CD4-positive, CD25-positive, alpha-beta regulatory T cell (primary cell): ENCODE results near the gene LSG1. TPM values are rescaled to one million over a fixed set of nuclear protein-coding genes. Genes with fewer than 3 reads are reported as not detected.
"Not testable (repeated sequence)": the region's sequence is repeated elsewhere in the genome, so short reads cannot be mapped to it uniquely, and the experiment has no call there.

Experiments used
- ATAC-seq, 2 donors: fragments of 150-1000 bp; cut with Tn5 transposase; one replicate each; pipeline ENCODE4 v1.10.0; 2021; ENCODE audit warnings: low read depth in 2 of 2, moderate number of reproducible peaks in 2 of 2, moderate library complexity in 1 of 2
- DNase-seq, 3 donors: peaks; one replicate each; pipeline versions ENCODE4 v3.0.0 to v3.0.0-alpha.2; 2012 to 2022; ENCODE audit warnings: mixed read lengths in 1 of 3
- H3K27ac ChIP-seq: one replicate; pipeline ENCODE4 v1.7.0; 2013; ENCODE audit warnings: mild to moderate bottlenecking, low read length; ENCODE audit not compliant: insufficient read depth, poor library complexity, severe bottlenecking
- H3K27me3 ChIP-seq: one replicate; pipeline ENCODE4 v1.7.0; 2013; ENCODE audit warnings: low read length; ENCODE audit not compliant: control insufficient read depth, insufficient read depth
- H3K36me3 ChIP-seq: one replicate; pipeline ENCODE4 v1.7.0; 2013; ENCODE audit warnings: mild to moderate bottlenecking, low read length, moderate library complexity; ENCODE audit not compliant: control insufficient read depth, insufficient read depth
- H3K4me1 ChIP-seq: 2 replicates; pipeline ENCODE4 v1.7.0; 2013; ENCODE audit warnings: mild to moderate bottlenecking, low read length; ENCODE audit not compliant: insufficient read depth, control insufficient read depth, poor library complexity, severe bottlenecking
- H3K4me3 ChIP-seq: one replicate; pipeline ENCODE4 v1.7.0; 2013; ENCODE audit warnings: low read depth, mild to moderate bottlenecking, low read length, moderate library complexity
- H3K9me3 ChIP-seq, 2 experiments: 1 replicate in 1 of 2; 2 replicates in 1 of 2; pipeline ENCODE4 v1.7.0; 2013; ENCODE audit warnings: low read length in 2 of 2, mild to moderate bottlenecking in 1 of 2, moderate library complexity in 1 of 2; ENCODE audit not compliant: control insufficient read depth in 2 of 2
- H3K27ac Mint-ChIP-seq, 3 donors: one replicate each; pipeline ENCODE4 v1.8.0; 2020 to 2022; ENCODE audit warnings: mild to moderate bottlenecking in 3 of 3, mixed read lengths in 3 of 3, moderate library complexity in 2 of 3
- H3K27me3 Mint-ChIP-seq: one replicate; pipeline ENCODE4 v1.8.0; 2022; ENCODE audit warnings: mild to moderate bottlenecking, mixed read lengths
- H3K36me3 Mint-ChIP-seq: one replicate; pipeline ENCODE4 v1.8.0; 2020; ENCODE audit warnings: mixed read lengths
- H3K4me1 Mint-ChIP-seq, 4 donors: one replicate each; pipeline ENCODE4 v1.8.0; 2020 to 2022; ENCODE audit warnings: mixed read lengths in 4 of 4, mild to moderate bottlenecking in 1 of 4
- H3K4me3 Mint-ChIP-seq, 4 donors: one replicate each; pipeline ENCODE4 v1.8.0; 2020 to 2022; ENCODE audit warnings: mild to moderate bottlenecking in 4 of 4, mixed read lengths in 4 of 4, moderate library complexity in 3 of 4
- H3K9me3 Mint-ChIP-seq, 7 donors: one replicate each; pipeline ENCODE4 v1.8.0; 2020 to 2022; ENCODE audit warnings: mixed read lengths in 7 of 7, mild to moderate bottlenecking in 3 of 7, moderate library complexity in 2 of 7
- polyA plus RNA-seq, 4 donors: library from polyadenylated mRNA; unstranded; fragments of 300-500 nt; fragmentation: Illumina TruSeq; gene quantifications; one replicate each; pipeline ENCODE4 v1.2.3, GENCODE V29; 2021
- total RNA-seq: library from RNA; stranded (reverse); gene quantifications from one replicate; pipeline ENCODE4 v1.2.3, GENCODE V29; 2022

The LSG1 gene
- total and polyA plus RNA-seq, 5 donors from 2014 or later, result 12.1 to 50.5 (median 21.8) TPM

GRCh38 chr3:194607592-194608389 is 64.2 kb downstream of the LSG1 start:
- ATAC-seq, result no peak
- Mint-ChIP-seq H3K4me3 (no peak overlapping the region), H3K27ac (no peak overlapping the region), H3K4me1 (no peaks in the 10 kb centered on the region), H3K9me3 (peaks cover 0 to 3% (median 0%) of the 10 kb centered on the region in 7 donors), H3K36me3 (no peaks in the 10 kb centered on the region), H3K27me3 (no peaks in the 10 kb centered on the region)
- Histone ChIP-seq H3K27me3 (no peaks in the 10 kb centered on the region), H3K36me3 (no peaks in the 10 kb centered on the region), H3K27ac (no peak overlapping the region), H3K4me1 (no peaks in the 10 kb centered on the region), H3K4me3 (no peak overlapping the region), H3K9me3 (no peaks in the 10 kb centered on the region)
- DNase-seq, result no peak

GRCh38 chr3:194606941-194607340 is 65.0 kb downstream of the LSG1 start:
- no peaks in the 10 kb centered on the region for H3K36me3 ChIP-seq
- Mint-ChIP-seq H3K36me3 (no peaks in the 10 kb centered on the region), H3K27me3 (no peaks in the 10 kb centered on the region), H3K4me1 (no peaks in the 10 kb centered on the region), H3K4me3 (no peak overlapping the region), H3K27ac (peak overlapping the region in 1 of 3 donors; percentile 64), H3K9me3 (peaks cover 0 to 3% (median 0%) of the 10 kb centered on the region in 7 donors)
- DNase-seq (no peak), ATAC-seq (no peak)
- no peaks in the 10 kb centered on the region for H3K27me3 ChIP-seq
- H3K27ac ChIP-seq, result no peak overlapping the region
- no peak overlapping the region for H3K4me3 ChIP-seq
- H3K9me3 ChIP-seq, result no peaks in the 10 kb centered on the region
- no peaks in the 10 kb centered on the region for H3K4me1 ChIP-seq

GRCh38 chr3:194606163-194606562 is 65.8 kb downstream of the LSG1 start:
- Histone ChIP-seq H3K27ac (no peak overlapping the region), H3K4me3 (no peak overlapping the region), H3K27me3 (no peaks in the 10 kb centered on the region), H3K9me3 (no peaks in the 10 kb centered on the region), H3K36me3 (no peaks in the 10 kb centered on the region), H3K4me1 (no peaks in the 10 kb centered on the region)
- H3K27me3 Mint-ChIP-seq, result no peaks in the 10 kb centered on the region
- H3K27ac Mint-ChIP-seq, result no peak overlapping the region
- no peak overlapping the region for H3K4me3 Mint-ChIP-seq
- H3K36me3 Mint-ChIP-seq, result no peaks in the 10 kb centered on the region
- H3K4me1 Mint-ChIP-seq, result no peaks in the 10 kb centered on the region
- H3K9me3 Mint-ChIP-seq, result peaks cover 0 to 3% (median 0%) of the 10 kb centered on the region in 7 donors
- ATAC-seq (no peak), DNase-seq (no peak)

GRCh38 chr3:194605314-194605713 is 66.7 kb downstream of the LSG1 start:
- ATAC-seq, H3K4me1 ChIP-seq, DNase-seq, H3K9me3 Mint-ChIP-seq, H3K4me3 ChIP-seq, H3K27me3 Mint-ChIP-seq, H3K27me3 ChIP-seq, H3K9me3 ChIP-seq, H3K4me1 Mint-ChIP-seq, H3K27ac Mint-ChIP-seq, H3K36me3 ChIP-seq, H3K27ac ChIP-seq, H3K36me3 Mint-ChIP-seq: not testable (repeated sequence)
- H3K4me3 Mint-ChIP-seq, result peak overlapping the region in 1 of 4 donors; percentile 61

GRCh38 chr3:194604837-194605236 is 67.2 kb downstream of the LSG1 start:
- Histone ChIP-seq H3K4me3 (no peak overlapping the region), H3K27me3 (no peaks in the 10 kb centered on the region), H3K9me3 (no peaks in the 10 kb centered on the region), H3K36me3 (no peaks in the 10 kb centered on the region), H3K27ac (no peak overlapping the region), H3K4me1 (no peaks in the 10 kb centered on the region)
- H3K27ac Mint-ChIP-seq, result no peak overlapping the region
- DNase-seq, result no peak
- H3K4me3 Mint-ChIP-seq, result peak overlapping the region in 1 of 4 donors; percentile 61
- no peaks in the 10 kb centered on the region for H3K27me3 Mint-ChIP-seq
- H3K9me3 Mint-ChIP-seq, result no peaks in the 10 kb centered on the region
- no peak for ATAC-seq
- no peaks in the 10 kb centered on the region for H3K36me3 Mint-ChIP-seq
- no peaks in the 10 kb centered on the region for H3K4me1 Mint-ChIP-seq

GRCh38 chr3:194604126-194604525 is 67.9 kb downstream of the LSG1 start:
- Mint-ChIP-seq H3K27me3 (no peaks in the 10 kb centered on the region), H3K4me3 (no peak overlapping the region), H3K9me3 (no peaks in the 10 kb centered on the region), H3K27ac (no peak overlapping the region), H3K36me3 (no peaks in the 10 kb centered on the region), H3K4me1 (no peaks in the 10 kb centered on the region)
- DNase-seq (no peak), ATAC-seq (no peak)
- H3K4me1 ChIP-seq, result no peaks in the 10 kb centered on the region
- no peaks in the 10 kb centered on the region for H3K36me3 ChIP-seq
- no peaks in the 10 kb centered on the region for H3K27me3 ChIP-seq
- no peak overlapping the region for H3K27ac ChIP-seq
- H3K9me3 ChIP-seq, result no peaks in the 10 kb centered on the region
- H3K4me3 ChIP-seq, result no peak overlapping the region

GRCh38 chr3:194602669-194603171 is 69.3 kb downstream of the LSG1 start:
- H3K9me3 ChIP-seq, result no peaks in the 10 kb centered on the region
- no peaks in the 10 kb centered on the region for H3K36me3 ChIP-seq
- no peaks in the 10 kb centered on the region for H3K27me3 ChIP-seq
- Mint-ChIP-seq H3K27ac (no peak overlapping the region), H3K27me3 (no peaks in the 10 kb centered on the region), H3K4me3 (no peak overlapping the region), H3K4me1 (no peaks in the 10 kb centered on the region), H3K36me3 (no peaks in the 10 kb centered on the region), H3K9me3 (no peaks in the 10 kb centered on the region)
- H3K4me1 ChIP-seq, result no peaks in the 10 kb centered on the region
- no peak overlapping the region for H3K4me3 ChIP-seq
- ATAC-seq (no peak), DNase-seq (no peak)
- H3K27ac ChIP-seq, result no peak overlapping the region
